OCI-LY3 (cell line): ENCODE data around the gene TFAP2D.

Experiments used
- H2AFZ ChIP-seq: fragments of 200-600, 300-600 bp; shearing (Covaris generic); 2 replicates; pipeline ENCODE4 v1.6.0; 2014; ENCODE audit warnings: antibody characterized with exemption, low read depth, low read length
- H3K27ac ChIP-seq: fragments of 200-600, 300-600 bp; sonication (generic); 2 replicates; pipeline ENCODE4 v1.5.1; 2014; ENCODE audit warnings: mild to moderate bottlenecking, low read length, moderate library complexity, mixed read lengths
- H3K27me3 ChIP-seq: fragments of 200-600, 300-600 bp; sonication (generic); 2 replicates; pipeline ENCODE4 v1.6.1; 2014; ENCODE audit warnings: low read depth, low read length, mixed read lengths
- H3K36me3 ChIP-seq: fragments of 200-600, 300-600 bp; sonication (generic); replicated peaks from 2 replicates; pipeline ENCODE3; 2014; ENCODE audit warnings: low read depth, low read length, mixed read lengths
- H3K4me1 ChIP-seq: fragments of 300-600, 200-600 bp; sonication (generic); 2 replicates; pipeline ENCODE4 v1.6.1; 2014; ENCODE audit warnings: low read length, mixed read lengths
- H3K4me2 ChIP-seq: fragments of 200-600, 300-600 bp; sonication (generic); 2 replicates; pipeline ENCODE4 v1.6.1; 2014; ENCODE audit warnings: low read length, mixed read lengths
- H3K4me3 ChIP-seq: fragments of 300-600, 200-600 bp; sonication (generic); 2 replicates; pipeline ENCODE4 v1.5.1; 2014; ENCODE audit warnings: antibody characterized with exemption, mild to moderate bottlenecking, low read length, moderate library complexity
- H3K79me2 ChIP-seq: fragments of 300-600, 200-600 bp; shearing (Covaris generic); 2 replicates; pipeline ENCODE4 v1.6.1; 2014; ENCODE audit warnings: mild to moderate bottlenecking, low read length, mixed read lengths
- H3K9ac ChIP-seq: fragments of 300-600, 200-600 bp; shearing (Covaris generic); 2 replicates; pipeline ENCODE4 v1.6.0; 2014; ENCODE audit warnings: mild to moderate bottlenecking, low read length, moderate library complexity
- H3K9me3 ChIP-seq: fragments of 200-600, 300-600 bp; shearing (Covaris generic); 2 replicates; pipeline ENCODE4 v1.6.1; 2014; ENCODE audit warnings: low read length, mixed read lengths; ENCODE audit not compliant: insufficient read depth
- H4K20me1 ChIP-seq: fragments of 200-600, 300-600 bp; sonication (generic); 2 replicates; pipeline ENCODE4 v1.6.1; 2016; ENCODE audit warnings: low read length, mixed read lengths; ENCODE audit not compliant: insufficient read depth
- CTCF ChIP-seq: fragments of 200-600, 300-600 bp; sonication (generic); IDR thresholded peaks from 2 replicates; pipeline ENCODE4 v1.5.1; 2014; ENCODE audit warnings: antibody characterized with exemption, low read length, low read depth
- EZH2phosphoT487 ChIP-seq: fragments of 200-600 bp; shearing (Covaris generic); IDR thresholded peaks from 2 replicates; pipeline ENCODE4 v1.6.1; 2018; ENCODE audit warnings: antibody characterized with exemption, mixed run types, low read depth

The TFAP2D gene

GRCh38 chr6:50689210-50689609, 24.1 kb upstream of the TFAP2D start:
- Histone ChIP-seq H3K36me3 (no peaks in the 10 kb centered on the region), H3K4me2 (no peak overlapping the region), H3K27ac (no peak overlapping the region), H3K27me3 (no peaks in the 10 kb centered on the region), H3K4me1 (no peaks in the 10 kb centered on the region), H2AFZ (no peak overlapping the region), H4K20me1 (no peaks in the 10 kb centered on the region), H3K4me3 (no peak overlapping the region), H3K9ac (no peak overlapping the region), H3K9me3 (no peaks in the 10 kb centered on the region), H3K79me2 (no peaks in the 10 kb centered on the region)
- TF ChIP-seq CTCF (no peak), EZH2phosphoT487 (no peak)

GRCh38 chr6:50691814-50692495, 21.4 kb upstream of the TFAP2D start:
- H3K4me1 ChIP-seq, result no peaks in the 10 kb centered on the region
- TF ChIP-seq EZH2phosphoT487, result no peak
- TF ChIP-seq CTCF, result no peak
- no peak overlapping the region for H3K27ac ChIP-seq
- no peaks in the 10 kb centered on the region for H3K79me2 ChIP-seq
- no peaks in the 10 kb centered on the region for H4K20me1 ChIP-seq
- no peak overlapping the region for H2AFZ ChIP-seq
- no peak overlapping the region for H3K9ac ChIP-seq
- no peaks in the 10 kb centered on the region for H3K9me3 ChIP-seq
- H3K4me2 ChIP-seq, result no peak overlapping the region
- no peaks in the 10 kb centered on the region for H3K36me3 ChIP-seq
- no peak overlapping the region for H3K4me3 ChIP-seq
- no peaks in the 10 kb centered on the region for H3K27me3 ChIP-seq

- no peaks in the 10 kb centered on the region for H3K27me3 ChIP-seq
- no peak overlapping the region for H3K4me2 ChIP-seq
- H3K4me1 ChIP-seq, result no peaks in the 10 kb centered on the region
- H3K9ac ChIP-seq, result no peak overlapping the region
- H3K9me3 ChIP-seq, result no peaks in the 10 kb centered on the region
- no peak overlapping the region for H3K27ac ChIP-seq
- H2AFZ ChIP-seq, result no peak overlapping the region
- H3K79me2 ChIP-seq, result no peaks in the 10 kb centered on the region
- H4K20me1 ChIP-seq, result no peaks in the 10 kb centered on the region
- H3K36me3 ChIP-seq, result no peaks in the 10 kb centered on the region
- TF ChIP-seq CTCF, result no peak
- TF ChIP-seq EZH2phosphoT487, result no peak
- no peak overlapping the region for H3K4me3 ChIP-seq
Measured at GRCh38 chr6:50698546-50698945, 14.8 kb upstream of the TFAP2D start.

GRCh38 chr6:50699051-50699775, 14.1 kb upstream of the TFAP2D start:
- no peaks in the 10 kb centered on the region for H3K27me3 ChIP-seq
- H3K4me3 ChIP-seq, result no peak overlapping the region
- no peaks in the 10 kb centered on the region for H3K79me2 ChIP-seq

More at GRCh38 chr6:50699051-50699775, 14.1 kb upstream of the TFAP2D start:
- H4K20me1 ChIP-seq, result no peaks in the 10 kb centered on the region
- H3K36me3 ChIP-seq, result no peaks in the 10 kb centered on the region
- H2AFZ ChIP-seq, result no peak overlapping the region
- TF ChIP-seq EZH2phosphoT487, result no peak
- no peak for TF ChIP-seq CTCF
- H3K9ac ChIP-seq, result no peak overlapping the region
- no peak overlapping the region for H3K4me2 ChIP-seq
- no peak overlapping the region for H3K27ac ChIP-seq
- no peaks in the 10 kb centered on the region for H3K9me3 ChIP-seq
- no peaks in the 10 kb centered on the region for H3K4me1 ChIP-seq
